Spleen (tissue), 7 donors: ENCODE data around the gene EFHD2.

Experiments
- CTCF ChIP-seq, 11 experiments: fragments of 200-600 bp in 7 of 11; fragments of 450-650 bp in 4 of 11; sonication (generic) in 4 of 11; IDR thresholded peaks in 8 of 11; conservative IDR thresholded peaks in 3 of 11; 1 replicate in 7 of 11; 2 replicates in 4 of 11; pipeline versions ENCODE4 v1.4.0 to v1.8.0; 2016 to 2021; ENCODE audit warnings: antibody characterized with exemption in 11 of 11, inconsistent platforms in 4 of 11, mild to moderate bottlenecking in 1 of 11
- POLR2A ChIP-seq, 3 donors: fragments of 450-650 bp; IDR thresholded peaks; one replicate each; pipeline ENCODE4 v1.5.1; 2017; ENCODE audit warnings: antibody characterized with exemption in 3 of 3, mild to moderate bottlenecking in 1 of 3
- donor health status: DM: no; HTN: no; CAD: no; lungs with moderate emphysema.
- donor health status: DM: no; HTN: no; CAD: no.
- donor health status: DM: no; HTN: no; CAD: no.

GRCh38 chr1:15460708-15461095, 51.0 kb downstream of the EFHD2 start:
- TF ChIP-seq CTCF (IDR thresholded peaks at IDR 0.05 in 8 of 11, conservative IDR thresholded peaks at IDR 0.05 in 3 of 11): no peak
- TF ChIP-seq POLR2A (IDR thresholded peaks at IDR 0.05): no peak
